GM23338 (cell line): ENCODE results near the gene NYAP2. TPM values are rescaled to one million over a fixed set of nuclear protein-coding genes. Genes with fewer than 3 reads are reported as not detected.

Experiments
- ATAC-seq: fragments of 200-7000 bp; cut with Tn5 transposase; 3 replicates; pipeline ENCODE4 v1.9.1; 2020
- DNase-seq: peaks from one replicate; pipeline ENCODE4 v3.0.0-alpha.2; 2015; ENCODE audit warnings: low spot score
- H2AFZ ChIP-seq: fragments of 200-600 bp; sonication (generic); 2 replicates; pipeline ENCODE4 v1.8.0; 2016; ENCODE audit warnings: antibody characterized with exemption, mild to moderate bottlenecking, moderate library complexity
- H3F3A ChIP-seq: fragments of 200-600 bp; sonication (generic); replicated peaks from 2 replicates; pipeline ENCODE4 v1.8.0; 2017; ENCODE audit warnings: antibody characterized with exemption, mixed run types, low read depth
- H3K27ac ChIP-seq: fragments of 200-600 bp; sonication (generic); 2 replicates; pipeline ENCODE4 v1.6.1; 2016; ENCODE audit warnings: low read depth
- H3K27me3 ChIP-seq: fragments of 200-600 bp; sonication (generic); 2 replicates; pipeline ENCODE4 v1.8.0; 2016; ENCODE audit warnings: mild to moderate bottlenecking, mixed run types, moderate library complexity; ENCODE audit not compliant: insufficient read depth
- H3K36me3 ChIP-seq: fragments of 200-600 bp; sonication (generic); 2 replicates; pipeline ENCODE4 v1.8.0; 2016; ENCODE audit warnings: mild to moderate bottlenecking; ENCODE audit not compliant: insufficient read depth
- H3K4me1 ChIP-seq: fragments of 200-600 bp; sonication (generic); 2 replicates; pipeline ENCODE4 v1.8.0; 2016; ENCODE audit warnings: mild to moderate bottlenecking, moderate library complexity; ENCODE audit not compliant: insufficient read depth
- H3K4me2 ChIP-seq: fragments of 200-600 bp; sonication (generic); 2 replicates; pipeline ENCODE4 v1.7.1; 2017; ENCODE audit warnings: mixed run types
- H3K4me3 ChIP-seq: fragments of 200-600 bp; sonication (generic); 2 replicates; pipeline ENCODE4 v1.6.1; 2016; ENCODE audit warnings: mixed run types
- H3K79me2 ChIP-seq: fragments of 200-600 bp; sonication (generic); replicated peaks from 2 replicates; pipeline ENCODE4 v1.8.0; 2017; ENCODE audit warnings: mild to moderate bottlenecking; ENCODE audit not compliant: insufficient read depth
- H3K9me2 ChIP-seq: fragments of 200-600 bp; sonication (generic); 2 replicates; pipeline ENCODE4 v1.8.0; 2017; ENCODE audit not compliant: insufficient read depth
- H4K20me1 ChIP-seq: fragments of 200-600 bp; sonication (generic); replicated peaks from 2 replicates; pipeline ENCODE4 v1.8.0; 2017; ENCODE audit warnings: mild to moderate bottlenecking; ENCODE audit not compliant: insufficient read depth
- H3K27ac Mint-ChIP-seq: 2 replicates; pipeline ENCODE4 v1.8.0; 2020; ENCODE audit warnings: inconsistent platforms, mild to moderate bottlenecking, moderate library complexity, mixed read lengths
- H3K27me3 Mint-ChIP-seq: 3 replicates; pipeline ENCODE4 v1.8.0; 2022; ENCODE audit warnings: low read depth, mild to moderate bottlenecking, moderate library complexity, mixed read lengths, inconsistent platforms; ENCODE audit not compliant: insufficient read depth, poor library complexity
- H3K36me3 Mint-ChIP-seq: 3 replicates; pipeline ENCODE4 v1.8.0; 2021; ENCODE audit warnings: low read depth, mild to moderate bottlenecking, inconsistent platforms, moderate library complexity, mixed read lengths
- H3K4me1 Mint-ChIP-seq: 3 replicates; pipeline ENCODE4 v1.8.0; 2020; ENCODE audit warnings: mild to moderate bottlenecking, inconsistent platforms, mixed read lengths
- H3K4me3 Mint-ChIP-seq: 3 replicates; pipeline ENCODE4 v1.8.0; 2021; ENCODE audit warnings: moderate library complexity, mild to moderate bottlenecking, inconsistent platforms, mixed read lengths
- H3K9me3 Mint-ChIP-seq: 3 replicates; pipeline ENCODE4 v1.8.0; 2020; ENCODE audit warnings: moderate library complexity, mild to moderate bottlenecking, inconsistent platforms, mixed read lengths
- CREB1 ChIP-seq: fragments of 250-450 bp; sonication (Bioruptor Pico); IDR thresholded peaks from 2 replicates; pipeline ENCODE4 v1.5.0; 2020; ENCODE audit warnings: low read depth, mild to moderate bottlenecking, moderate library complexity
- EZH2 ChIP-seq: fragments of 200-600 bp; sonication (generic); IDR thresholded peaks from one replicate; pipeline ENCODE4 v1.8.0; 2017; ENCODE audit warnings: antibody characterized with exemption, mild to moderate bottlenecking, low read depth; ENCODE audit not compliant: unreplicated experiment
- EZH2phosphoT487 ChIP-seq: fragments of 200-600 bp; sonication (generic); IDR thresholded peaks from one replicate; pipeline ENCODE4 v1.8.1; 2018; ENCODE audit warnings: antibody characterized with exemption; ENCODE audit not compliant: unreplicated experiment
- JUNB ChIP-seq: IDR thresholded peaks from one replicate; pipeline ENCODE4 v1.6.1; 2016; ENCODE audit warnings: antibody characterized with exemption; ENCODE audit not compliant: unreplicated experiment
- NANOG ChIP-seq: IDR thresholded peaks from 2 replicates; pipeline ENCODE4 v1.6.1; 2016; ENCODE audit warnings: antibody characterized with exemption, borderline replicate concordance
- POLR2AphosphoS5 ChIP-seq: IDR thresholded peaks from 2 replicates; pipeline ENCODE4 v1.6.1; 2016; ENCODE audit warnings: antibody characterized with exemption, low read depth
- STAT1 ChIP-seq: IDR thresholded peaks from one replicate; pipeline ENCODE4 v1.6.1; 2016; ENCODE audit warnings: antibody characterized with exemption; ENCODE audit not compliant: unreplicated experiment
- ZNF114 ChIP-seq: fragments of 250-450 bp; sonication (Bioruptor Pico); IDR thresholded peaks from 2 replicates; pipeline ENCODE4 v1.5.0; 2020; ENCODE audit warnings: mild to moderate bottlenecking, moderate library complexity
- ZNF331 ChIP-seq: fragments of 250-450 bp; sonication (Bioruptor Pico); IDR thresholded peaks from 2 replicates; pipeline ENCODE4 v1.5.0; 2020; ENCODE audit warnings: low read depth, mild to moderate bottlenecking, moderate library complexity
- polyA plus RNA-seq: library from polyadenylated mRNA; unstranded; fragments of >200 nt; fragmentation: Nextera tagmentation; extraction: Ambion mirVana; gene quantifications from 2 replicates; pipeline ENCODE4 v1.2.1, GENCODE V29; 2016
- total RNA-seq: library from RNA; depleted of rRNA; stranded (reverse); fragments of >200 nt; shearing (Covaris generic); gene quantifications from 2 replicates; pipeline ENCODE4 v1.2.3, GENCODE V29; 2014
- TF ChIP-seq, protein P1 (sequence below), 2 experiments: fragments of 200-600 bp in 1 of 2; sonication (generic) in 1 of 2; conservative IDR thresholded peaks; 2 replicates each; pipeline versions ENCODE4 v1.5.1 to v1.6.1; 2016 to 2017; ENCODE audit warnings: antibody characterized with exemption in 2 of 2, low read depth in 2 of 2, mild to moderate bottlenecking in 2 of 2, moderate library complexity in 1 of 2
- TF ChIP-seq, protein P2 (sequence below): IDR thresholded peaks from one replicate; pipeline ENCODE4 v1.6.1; 2018; ENCODE audit warnings: antibody characterized with exemption; ENCODE audit not compliant: unreplicated experiment
- TF ChIP-seq, protein P3 (sequence below): fragments of 250-450 bp; sonication (Bioruptor Pico); IDR thresholded peaks from 2 replicates; pipeline ENCODE4 v1.5.0; 2020; ENCODE audit warnings: mild to moderate bottlenecking, moderate library complexity
- TF ChIP-seq, protein P4 (sequence below): IDR thresholded peaks from 2 replicates; pipeline ENCODE4 v1.6.1; 2016; ENCODE audit warnings: antibody characterized with exemption

Gene NYAP2
- total and polyA plus RNA-seq, 2 experiments from 2014 or later: not detected

DNA sequence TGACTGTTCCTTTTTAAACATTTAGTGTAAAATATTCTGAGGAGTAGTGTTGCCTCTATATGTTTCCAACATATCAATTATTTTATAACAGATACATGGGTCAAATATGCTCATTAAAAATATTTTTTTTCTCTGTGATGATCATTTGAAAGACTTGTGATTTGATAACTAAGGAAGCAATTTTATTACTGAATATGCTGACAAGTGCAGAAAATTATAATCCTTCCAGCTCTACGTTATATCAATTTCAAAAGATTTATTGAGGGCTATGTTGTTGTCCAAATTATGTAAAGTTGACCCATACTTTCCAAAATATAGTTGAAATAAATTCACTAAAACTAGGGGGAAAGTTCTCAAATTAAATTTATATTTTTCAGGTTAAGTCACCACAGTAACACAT, 290.6 kb downstream of the NYAP2 start:
- H3K9me3 Mint-ChIP-seq: no peaks in the 10 kb centered on the region
- DNase-seq (no peak), ATAC-seq (no peak)
- TF ChIP-seq POLR2AphosphoS5 (no peak), ZNF331 (no peak), NANOG (no peak), ZNF114 (CRISPR knock-in tag) (no peak), EZH2 (no peak), JUNB (no peak), EZH2phosphoT487 (no peak), STAT1 (no peak), CREB1 (CRISPR knock-in tag) (no peak)
- TF ChIP-seq, protein P1, sequence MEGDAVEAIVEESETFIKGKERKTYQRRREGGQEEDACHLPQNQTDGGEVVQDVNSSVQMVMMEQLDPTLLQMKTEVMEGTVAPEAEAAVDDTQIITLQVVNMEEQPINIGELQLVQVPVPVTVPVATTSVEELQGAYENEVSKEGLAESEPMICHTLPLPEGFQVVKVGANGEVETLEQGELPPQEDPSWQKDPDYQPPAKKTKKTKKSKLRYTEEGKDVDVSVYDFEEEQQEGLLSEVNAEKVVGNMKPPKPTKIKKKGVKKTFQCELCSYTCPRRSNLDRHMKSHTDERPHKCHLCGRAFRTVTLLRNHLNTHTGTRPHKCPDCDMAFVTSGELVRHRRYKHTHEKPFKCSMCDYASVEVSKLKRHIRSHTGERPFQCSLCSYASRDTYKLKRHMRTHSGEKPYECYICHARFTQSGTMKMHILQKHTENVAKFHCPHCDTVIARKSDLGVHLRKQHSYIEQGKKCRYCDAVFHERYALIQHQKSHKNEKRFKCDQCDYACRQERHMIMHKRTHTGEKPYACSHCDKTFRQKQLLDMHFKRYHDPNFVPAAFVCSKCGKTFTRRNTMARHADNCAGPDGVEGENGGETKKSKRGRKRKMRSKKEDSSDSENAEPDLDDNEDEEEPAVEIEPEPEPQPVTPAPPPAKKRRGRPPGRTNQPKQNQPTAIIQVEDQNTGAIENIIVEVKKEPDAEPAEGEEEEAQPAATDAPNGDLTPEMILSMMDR (conservative IDR thresholded peaks at IDR 0.05; ENCODE audit: low read depth in 2 of 2): no peak
- TF ChIP-seq, protein P2, sequence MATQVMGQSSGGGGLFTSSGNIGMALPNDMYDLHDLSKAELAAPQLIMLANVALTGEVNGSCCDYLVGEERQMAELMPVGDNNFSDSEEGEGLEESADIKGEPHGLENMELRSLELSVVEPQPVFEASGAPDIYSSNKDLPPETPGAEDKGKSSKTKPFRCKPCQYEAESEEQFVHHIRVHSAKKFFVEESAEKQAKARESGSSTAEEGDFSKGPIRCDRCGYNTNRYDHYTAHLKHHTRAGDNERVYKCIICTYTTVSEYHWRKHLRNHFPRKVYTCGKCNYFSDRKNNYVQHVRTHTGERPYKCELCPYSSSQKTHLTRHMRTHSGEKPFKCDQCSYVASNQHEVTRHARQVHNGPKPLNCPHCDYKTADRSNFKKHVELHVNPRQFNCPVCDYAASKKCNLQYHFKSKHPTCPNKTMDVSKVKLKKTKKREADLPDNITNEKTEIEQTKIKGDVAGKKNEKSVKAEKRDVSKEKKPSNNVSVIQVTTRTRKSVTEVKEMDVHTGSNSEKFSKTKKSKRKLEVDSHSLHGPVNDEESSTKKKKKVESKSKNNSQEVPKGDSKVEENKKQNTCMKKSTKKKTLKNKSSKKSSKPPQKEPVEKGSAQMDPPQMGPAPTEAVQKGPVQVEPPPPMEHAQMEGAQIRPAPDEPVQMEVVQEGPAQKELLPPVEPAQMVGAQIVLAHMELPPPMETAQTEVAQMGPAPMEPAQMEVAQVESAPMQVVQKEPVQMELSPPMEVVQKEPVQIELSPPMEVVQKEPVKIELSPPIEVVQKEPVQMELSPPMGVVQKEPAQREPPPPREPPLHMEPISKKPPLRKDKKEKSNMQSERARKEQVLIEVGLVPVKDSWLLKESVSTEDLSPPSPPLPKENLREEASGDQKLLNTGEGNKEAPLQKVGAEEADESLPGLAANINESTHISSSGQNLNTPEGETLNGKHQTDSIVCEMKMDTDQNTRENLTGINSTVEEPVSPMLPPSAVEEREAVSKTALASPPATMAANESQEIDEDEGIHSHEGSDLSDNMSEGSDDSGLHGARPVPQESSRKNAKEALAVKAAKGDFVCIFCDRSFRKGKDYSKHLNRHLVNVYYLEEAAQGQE: no peak
- TF ChIP-seq, protein P3, sequence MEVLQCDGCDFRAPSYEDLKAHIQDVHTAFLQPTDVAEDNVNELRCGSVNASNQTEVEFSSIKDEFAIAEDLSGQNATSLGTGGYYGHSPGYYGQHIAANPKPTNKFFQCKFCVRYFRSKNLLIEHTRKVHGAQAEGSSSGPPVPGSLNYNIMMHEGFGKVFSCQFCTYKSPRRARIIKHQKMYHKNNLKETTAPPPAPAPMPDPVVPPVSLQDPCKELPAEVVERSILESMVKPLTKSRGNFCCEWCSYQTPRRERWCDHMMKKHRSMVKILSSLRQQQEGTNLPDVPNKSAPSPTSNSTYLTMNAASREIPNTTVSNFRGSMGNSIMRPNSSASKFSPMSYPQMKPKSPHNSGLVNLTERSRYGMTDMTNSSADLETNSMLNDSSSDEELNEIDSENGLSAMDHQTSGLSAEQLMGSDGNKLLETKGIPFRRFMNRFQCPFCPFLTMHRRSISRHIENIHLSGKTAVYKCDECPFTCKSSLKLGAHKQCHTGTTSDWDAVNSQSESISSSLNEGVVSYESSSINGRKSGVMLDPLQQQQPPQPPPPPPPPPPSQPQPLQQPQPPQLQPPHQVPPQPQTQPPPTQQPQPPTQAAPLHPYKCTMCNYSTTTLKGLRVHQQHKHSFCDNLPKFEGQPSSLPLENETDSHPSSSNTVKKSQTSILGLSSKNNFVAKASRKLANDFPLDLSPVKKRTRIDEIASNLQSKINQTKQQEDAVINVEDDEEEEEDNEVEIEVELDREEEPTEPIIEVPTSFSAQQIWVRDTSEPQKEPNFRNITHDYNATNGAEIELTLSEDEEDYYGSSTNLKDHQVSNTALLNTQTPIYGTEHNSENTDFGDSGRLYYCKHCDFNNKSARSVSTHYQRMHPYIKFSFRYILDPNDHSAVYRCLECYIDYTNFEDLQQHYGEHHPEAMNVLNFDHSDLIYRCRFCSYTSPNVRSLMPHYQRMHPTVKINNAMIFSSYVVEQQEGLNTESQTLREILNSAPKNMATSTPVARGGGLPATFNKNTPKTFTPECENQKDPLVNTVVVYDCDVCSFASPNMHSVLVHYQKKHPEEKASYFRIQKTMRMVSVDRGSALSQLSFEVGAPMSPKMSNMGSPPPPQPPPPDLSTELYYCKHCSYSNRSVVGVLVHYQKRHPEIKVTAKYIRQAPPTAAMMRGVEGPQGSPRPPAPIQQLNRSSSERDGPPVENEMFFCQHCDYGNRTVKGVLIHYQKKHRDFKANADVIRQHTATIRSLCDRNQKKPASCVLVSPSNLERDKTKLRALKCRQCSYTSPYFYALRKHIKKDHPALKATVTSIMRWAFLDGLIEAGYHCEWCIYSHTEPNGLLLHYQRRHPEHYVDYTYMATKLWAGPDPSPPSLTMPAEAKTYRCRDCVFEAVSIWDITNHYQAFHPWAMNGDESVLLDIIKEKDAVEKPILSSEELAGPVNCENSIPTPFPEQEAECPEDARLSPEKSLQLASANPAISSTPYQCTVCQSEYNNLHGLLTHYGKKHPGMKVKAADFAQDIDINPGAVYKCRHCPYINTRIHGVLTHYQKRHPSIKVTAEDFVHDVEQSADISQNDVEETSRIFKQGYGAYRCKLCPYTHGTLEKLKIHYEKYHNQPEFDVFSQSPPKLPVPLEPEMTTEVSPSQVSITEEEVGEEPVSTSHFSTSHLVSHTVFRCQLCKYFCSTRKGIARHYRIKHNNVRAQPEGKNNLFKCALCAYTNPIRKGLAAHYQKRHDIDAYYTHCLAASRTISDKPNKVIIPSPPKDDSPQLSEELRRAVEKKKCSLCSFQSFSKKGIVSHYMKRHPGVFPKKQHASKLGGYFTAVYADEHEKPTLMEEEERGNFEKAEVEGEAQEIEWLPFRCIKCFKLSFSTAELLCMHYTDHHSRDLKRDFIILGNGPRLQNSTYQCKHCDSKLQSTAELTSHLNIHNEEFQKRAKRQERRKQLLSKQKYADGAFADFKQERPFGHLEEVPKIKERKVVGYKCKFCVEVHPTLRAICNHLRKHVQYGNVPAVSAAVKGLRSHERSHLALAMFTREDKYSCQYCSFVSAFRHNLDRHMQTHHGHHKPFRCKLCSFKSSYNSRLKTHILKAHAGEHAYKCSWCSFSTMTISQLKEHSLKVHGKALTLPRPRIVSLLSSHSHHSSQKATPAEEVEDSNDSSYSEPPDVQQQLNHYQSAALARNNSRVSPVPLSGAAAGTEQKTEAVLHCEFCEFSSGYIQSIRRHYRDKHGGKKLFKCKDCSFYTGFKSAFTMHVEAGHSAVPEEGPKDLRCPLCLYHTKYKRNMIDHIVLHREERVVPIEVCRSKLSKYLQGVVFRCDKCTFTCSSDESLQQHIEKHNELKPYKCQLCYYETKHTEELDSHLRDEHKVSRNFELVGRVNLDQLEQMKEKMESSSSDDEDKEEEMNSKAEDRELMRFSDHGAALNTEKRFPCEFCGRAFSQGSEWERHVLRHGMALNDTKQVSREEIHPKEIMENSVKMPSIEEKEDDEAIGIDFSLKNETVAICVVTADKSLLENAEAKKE (CRISPR knock-in tag): no peak
- TF ChIP-seq, protein P4, sequence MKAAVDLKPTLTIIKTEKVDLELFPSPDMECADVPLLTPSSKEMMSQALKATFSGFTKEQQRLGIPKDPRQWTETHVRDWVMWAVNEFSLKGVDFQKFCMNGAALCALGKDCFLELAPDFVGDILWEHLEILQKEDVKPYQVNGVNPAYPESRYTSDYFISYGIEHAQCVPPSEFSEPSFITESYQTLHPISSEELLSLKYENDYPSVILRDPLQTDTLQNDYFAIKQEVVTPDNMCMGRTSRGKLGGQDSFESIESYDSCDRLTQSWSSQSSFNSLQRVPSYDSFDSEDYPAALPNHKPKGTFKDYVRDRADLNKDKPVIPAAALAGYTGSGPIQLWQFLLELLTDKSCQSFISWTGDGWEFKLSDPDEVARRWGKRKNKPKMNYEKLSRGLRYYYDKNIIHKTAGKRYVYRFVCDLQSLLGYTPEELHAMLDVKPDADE: no peak
- Histone ChIP-seq H3K36me3 (no peaks in the 10 kb centered on the region), H3K4me1 (no peaks in the 10 kb centered on the region), H3K27ac (no peak overlapping the region), H3K9me2 (no peaks in the 10 kb centered on the region; the same call in 1 of the 2 replicates), H3K79me2 (no peaks in the 10 kb centered on the region), H3K27me3 (no peaks in the 10 kb centered on the region), H3K4me3 (no peak overlapping the region), H3F3A (no peaks in the 10 kb centered on the region), H4K20me1 (no peaks in the 10 kb centered on the region), H2AFZ (no peak overlapping the region), H3K4me2 (no peak overlapping the region)
- H3K4me3 Mint-ChIP-seq: no peak overlapping the region
- H3K4me1 Mint-ChIP-seq: no peaks in the 10 kb centered on the region
- no peaks in the 10 kb centered on the region for H3K27me3 Mint-ChIP-seq
- H3K27ac Mint-ChIP-seq: no peak overlapping the region
- no peaks in the 10 kb centered on the region for H3K36me3 Mint-ChIP-seq
